GM12878 (cell line): ENCODE measurements around the gene RETN. TPM values are rescaled to one million over a fixed set of nuclear protein-coding genes. Genes with fewer than 3 reads are reported as not detected.
A peak's percentile ranks its signal among the peaks of the same experiment; 100 is the strongest.

Source experiments
- ASH2L ChIP-seq: fragments of 300-600, 200-600 bp; sonication (generic); IDR thresholded peaks from 2 replicates; pipeline ENCODE4 v1.6.1; 2017; ENCODE audit warnings: low read depth, mild to moderate bottlenecking, borderline replicate concordance
- CREM ChIP-seq: IDR thresholded peaks from 2 replicates; pipeline ENCODE4 v1.6.1; 2014; ENCODE audit warnings: antibody characterized with exemption, low read depth
- ETV6 ChIP-seq, 2 experiments: fragments of 450-650 bp in 1 of 2; IDR thresholded peaks in 1 of 2; conservative IDR thresholded peaks in 1 of 2; 2 replicates each; pipeline ENCODE4 v1.6.1; 2014; ENCODE audit warnings: antibody characterized with exemption in 1 of 2, borderline replicate concordance in 1 of 2, low read depth in 1 of 2, mild to moderate bottlenecking in 1 of 2, moderate library complexity in 1 of 2
- FOS ChIP-seq: IDR thresholded peaks from 3 replicates; pipeline ENCODE4 v1.6.1; 2011; ENCODE audit warnings: borderline replicate concordance; ENCODE audit not compliant: insufficient read length; ENCODE audit errors: extremely low read depth
- GATAD2B ChIP-seq: fragments of 450-650 bp; conservative IDR thresholded peaks from 2 replicates; pipeline ENCODE4 v1.6.1; 2017; ENCODE audit warnings: low read depth, mild to moderate bottlenecking, moderate library complexity
- HDGF ChIP-seq: fragments of 450-650 bp; IDR thresholded peaks from 2 replicates; pipeline ENCODE4 v1.6.1; 2016; ENCODE audit warnings: antibody characterized with exemption
- KDM1A ChIP-seq: fragments of 200-600 bp; sonication (generic); IDR thresholded peaks from 2 replicates; pipeline ENCODE4 v1.6.1; 2016; ENCODE audit warnings: borderline replicate concordance
- LARP7 ChIP-seq: fragments of 450-650 bp; IDR thresholded peaks from 2 replicates; pipeline ENCODE4 v1.6.1; 2017; ENCODE audit warnings: mild to moderate bottlenecking
- MTA3 ChIP-seq: IDR thresholded peaks from 2 replicates; pipeline ENCODE4 v1.6.1; 2012; ENCODE audit warnings: low read length, inconsistent platforms, borderline replicate concordance
- MYC ChIP-seq: IDR thresholded peaks from 2 replicates; pipeline ENCODE4 v1.6.1; 2011; ENCODE audit warnings: mild to moderate bottlenecking, low read length, moderate library complexity, inconsistent platforms; ENCODE audit not compliant: insufficient read depth, insufficient replicate concordance, insufficient read length, severe bottlenecking
- NFIC ChIP-seq: IDR thresholded peaks from 2 replicates; pipeline ENCODE4 v1.6.1; 2012; ENCODE audit warnings: low read depth, mild to moderate bottlenecking, inconsistent platforms, low read length, moderate library complexity
- NFYA ChIP-seq: IDR thresholded peaks from 2 replicates; pipeline ENCODE4 v1.6.1; 2011; ENCODE audit warnings: low read depth, mild to moderate bottlenecking, low read length, improper control_type of control experiment, borderline replicate concordance
- NFYB ChIP-seq: IDR thresholded peaks from 2 replicates; pipeline ENCODE4 v1.6.1; 2011; ENCODE audit warnings: low read depth, mild to moderate bottlenecking, low read length, improper control_type of control experiment, moderate library complexity; ENCODE audit not compliant: insufficient read depth
- NR2C2 ChIP-seq: IDR thresholded peaks from 2 replicates; pipeline ENCODE4 v1.6.1; 2011; ENCODE audit warnings: borderline replicate concordance, low read depth; ENCODE audit not compliant: control insufficient read depth, insufficient read length
- RAD51 ChIP-seq: fragments of 450-650 bp; IDR thresholded peaks from 2 replicates; pipeline ENCODE4 v1.6.1; 2016; ENCODE audit warnings: moderate library complexity, mild to moderate bottlenecking, inconsistent platforms
- RBBP5 ChIP-seq: fragments of 200-600 bp; sonication (generic); conservative IDR thresholded peaks from 2 replicates; pipeline ENCODE4 v1.6.1; 2016
- RUNX3 ChIP-seq: IDR thresholded peaks from 2 replicates; pipeline ENCODE4 v1.6.1; 2012; ENCODE audit warnings: low read length, inconsistent platforms
- SPI1 ChIP-seq: IDR thresholded peaks from 2 replicates; pipeline ENCODE4 v1.6.1; 2011; ENCODE audit warnings: low read depth, mild to moderate bottlenecking, low read length, moderate library complexity, borderline replicate concordance; ENCODE audit not compliant: insufficient read depth
- SREBF1 ChIP-seq: IDR thresholded peaks from 2 replicates; pipeline ENCODE4 v1.6.1; 2012; ENCODE audit warnings: mild to moderate bottlenecking, low read length
- TAF1 ChIP-seq: IDR thresholded peaks from 2 replicates; pipeline ENCODE4 v1.6.1; 2011; ENCODE audit warnings: mild to moderate bottlenecking, low read depth, low read length, borderline replicate concordance
- TBL1XR1 ChIP-seq: IDR thresholded peaks from 2 replicates; pipeline ENCODE4 v1.6.1; 2012; ENCODE audit warnings: low read depth, low read length, improper control_type of control experiment
- polyA plus RNA-seq, 11 experiments: library from polyadenylated mRNA; depleted of rRNA in 4 of 11; unstranded in 6 of 11; stranded (reverse) in 5 of 11; fragments of >200 nt; fragmentation: Nextera tagmentation in 4 of 11; fragmentation: Illumina TruSeq in 1 of 11; extraction: Ambion mirVana in 4 of 11; extraction: Trizol in 1 of 11; gene quantifications; 1 replicate in 1 of 11; 2 replicates in 10 of 11; pipeline versions ENCODE4 v1.2.1 to v1.2.3, GENCODE V29; 2011 to 2016; ENCODE audit warnings: inconsistent platforms in 2 of 11, missing spikeins in 2 of 11, low read depth in 1 of 11
- total RNA-seq, 4 experiments: library from RNA; depleted of rRNA in 3 of 4; stranded (reverse); fragments of >200 nt in 3 of 4; fragmentation: Illumina TruSeq in 1 of 4; extraction: Trizol in 1 of 4; gene quantifications; 2 replicates each; pipeline versions ENCODE4 v1.2.1 to v1.2.3, GENCODE V29; 2013 to 2021
- TF ChIP-seq, protein P1 (sequence below), 3 experiments: IDR thresholded peaks in 2 of 3; conservative IDR thresholded peaks in 1 of 3; 2 replicates each; pipeline ENCODE4 v1.5.1; 2011; ENCODE audit warnings: low read depth in 3 of 3, low read length in 3 of 3, mild to moderate bottlenecking in 3 of 3, control low read depth in 2 of 3, moderate library complexity in 2 of 3, inconsistent platforms in 1 of 3, mixed read lengths in 1 of 3; ENCODE audit not compliant: control insufficient read depth in 2 of 3, insufficient read depth in 1 of 3; ENCODE audit errors: extremely low read depth in 1 of 3
- TF ChIP-seq, protein P2 (sequence below): IDR thresholded peaks from 2 replicates; pipeline ENCODE4 v1.6.1; 2012; ENCODE audit warnings: improper control_type of control experiment, low read depth, low read length; ENCODE audit not compliant: insufficient replicate concordance
- TF ChIP-seq, protein P3 (sequence below): fragments of 450-650 bp; IDR thresholded peaks from 2 replicates; pipeline ENCODE4 v1.6.1; 2016; ENCODE audit warnings: mild to moderate bottlenecking

RETN gene
- total and polyA plus RNA-seq, 10 of the 15 experiments (the other 5 are each of a cell fraction or from before 2014, with no cell fraction given), result 0.26 TPM; not detected in 9

DNA sequence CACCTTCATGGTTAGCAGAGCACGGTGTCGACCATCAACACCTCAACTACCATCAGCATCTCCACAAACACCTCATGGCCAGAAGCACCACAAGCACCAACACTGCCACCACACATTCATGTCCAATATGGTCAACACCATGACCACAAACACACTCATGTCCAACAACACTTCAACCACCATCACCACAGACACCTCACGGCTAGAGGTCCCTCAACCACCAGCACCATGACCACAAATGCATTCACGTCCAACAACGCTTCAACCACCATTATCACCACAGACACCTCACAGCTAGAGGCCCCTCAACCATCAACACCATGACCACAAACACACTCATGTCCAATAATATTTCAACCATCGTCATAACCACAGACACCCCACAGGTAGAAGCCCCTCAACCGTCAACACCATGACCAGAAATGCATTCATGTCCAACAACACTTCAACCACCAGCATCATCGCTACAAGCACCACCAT lies 22.0 kb downstream of the RETN start (continued):
- TF ChIP-seq, protein P1, sequence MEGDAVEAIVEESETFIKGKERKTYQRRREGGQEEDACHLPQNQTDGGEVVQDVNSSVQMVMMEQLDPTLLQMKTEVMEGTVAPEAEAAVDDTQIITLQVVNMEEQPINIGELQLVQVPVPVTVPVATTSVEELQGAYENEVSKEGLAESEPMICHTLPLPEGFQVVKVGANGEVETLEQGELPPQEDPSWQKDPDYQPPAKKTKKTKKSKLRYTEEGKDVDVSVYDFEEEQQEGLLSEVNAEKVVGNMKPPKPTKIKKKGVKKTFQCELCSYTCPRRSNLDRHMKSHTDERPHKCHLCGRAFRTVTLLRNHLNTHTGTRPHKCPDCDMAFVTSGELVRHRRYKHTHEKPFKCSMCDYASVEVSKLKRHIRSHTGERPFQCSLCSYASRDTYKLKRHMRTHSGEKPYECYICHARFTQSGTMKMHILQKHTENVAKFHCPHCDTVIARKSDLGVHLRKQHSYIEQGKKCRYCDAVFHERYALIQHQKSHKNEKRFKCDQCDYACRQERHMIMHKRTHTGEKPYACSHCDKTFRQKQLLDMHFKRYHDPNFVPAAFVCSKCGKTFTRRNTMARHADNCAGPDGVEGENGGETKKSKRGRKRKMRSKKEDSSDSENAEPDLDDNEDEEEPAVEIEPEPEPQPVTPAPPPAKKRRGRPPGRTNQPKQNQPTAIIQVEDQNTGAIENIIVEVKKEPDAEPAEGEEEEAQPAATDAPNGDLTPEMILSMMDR (IDR thresholded peaks at IDR 0.05 in 2 of 3, conservative IDR thresholded peaks at IDR 0.05 in 1 of 3; ENCODE audit: control insufficient read depth in 2 of 3, extremely low read depth in 1 of 3, insufficient read depth in 1 of 3, low read depth in 3 of 3, low read length in 3 of 3), result no peak
- TF ChIP-seq FOS (no peak), TBL1XR1 (no peak), CREM (no peak), MYC (no peak), SREBF1 (no peak), RBBP5 (no peak), NR2C2 (no peak), SPI1 (no peak), HDGF (peak; percentile 89), RUNX3 (peak; percentile 100), ASH2L (no peak), LARP7 (no peak), NFYA (no peak), RAD51 (0 out of 2 replicates have a peak, but pooled peaks have one; percentile 40), GATAD2B (peak; percentile 84), ETV6 (conservative IDR thresholded peaks at IDR 0.05 in 1 of 2, IDR thresholded peaks at IDR 0.05 in 1 of 2; ENCODE audit: borderline replicate concordance in 1 of 2, low read depth in 1 of 2) (no peak), NFYB (no peak), KDM1A (no peak), TAF1 (no peak), NFIC (peak; percentile 76), MTA3 (peak; percentile 84; the same call in 1 of the 2 replicates)
- TF ChIP-seq, protein P2, sequence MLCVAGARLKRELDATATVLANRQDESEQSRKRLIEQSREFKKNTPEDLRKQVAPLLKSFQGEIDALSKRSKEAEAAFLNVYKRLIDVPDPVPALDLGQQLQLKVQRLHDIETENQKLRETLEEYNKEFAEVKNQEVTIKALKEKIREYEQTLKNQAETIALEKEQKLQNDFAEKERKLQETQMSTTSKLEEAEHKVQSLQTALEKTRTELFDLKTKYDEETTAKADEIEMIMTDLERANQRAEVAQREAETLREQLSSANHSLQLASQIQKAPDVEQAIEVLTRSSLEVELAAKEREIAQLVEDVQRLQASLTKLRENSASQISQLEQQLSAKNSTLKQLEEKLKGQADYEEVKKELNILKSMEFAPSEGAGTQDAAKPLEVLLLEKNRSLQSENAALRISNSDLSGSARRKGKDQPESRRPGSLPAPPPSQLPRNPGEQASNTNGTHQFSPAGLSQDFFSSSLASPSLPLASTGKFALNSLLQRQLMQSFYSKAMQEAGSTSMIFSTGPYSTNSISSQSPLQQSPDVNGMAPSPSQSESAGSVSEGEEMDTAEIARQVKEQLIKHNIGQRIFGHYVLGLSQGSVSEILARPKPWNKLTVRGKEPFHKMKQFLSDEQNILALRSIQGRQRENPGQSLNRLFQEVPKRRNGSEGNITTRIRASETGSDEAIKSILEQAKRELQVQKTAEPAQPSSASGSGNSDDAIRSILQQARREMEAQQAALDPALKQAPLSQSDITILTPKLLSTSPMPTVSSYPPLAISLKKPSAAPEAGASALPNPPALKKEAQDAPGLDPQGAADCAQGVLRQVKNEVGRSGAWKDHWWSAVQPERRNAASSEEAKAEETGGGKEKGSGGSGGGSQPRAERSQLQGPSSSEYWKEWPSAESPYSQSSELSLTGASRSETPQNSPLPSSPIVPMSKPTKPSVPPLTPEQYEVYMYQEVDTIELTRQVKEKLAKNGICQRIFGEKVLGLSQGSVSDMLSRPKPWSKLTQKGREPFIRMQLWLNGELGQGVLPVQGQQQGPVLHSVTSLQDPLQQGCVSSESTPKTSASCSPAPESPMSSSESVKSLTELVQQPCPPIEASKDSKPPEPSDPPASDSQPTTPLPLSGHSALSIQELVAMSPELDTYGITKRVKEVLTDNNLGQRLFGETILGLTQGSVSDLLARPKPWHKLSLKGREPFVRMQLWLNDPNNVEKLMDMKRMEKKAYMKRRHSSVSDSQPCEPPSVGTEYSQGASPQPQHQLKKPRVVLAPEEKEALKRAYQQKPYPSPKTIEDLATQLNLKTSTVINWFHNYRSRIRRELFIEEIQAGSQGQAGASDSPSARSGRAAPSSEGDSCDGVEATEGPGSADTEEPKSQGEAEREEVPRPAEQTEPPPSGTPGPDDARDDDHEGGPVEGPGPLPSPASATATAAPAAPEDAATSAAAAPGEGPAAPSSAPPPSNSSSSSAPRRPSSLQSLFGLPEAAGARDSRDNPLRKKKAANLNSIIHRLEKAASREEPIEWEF, result no peak
- TF ChIP-seq, protein P3, sequence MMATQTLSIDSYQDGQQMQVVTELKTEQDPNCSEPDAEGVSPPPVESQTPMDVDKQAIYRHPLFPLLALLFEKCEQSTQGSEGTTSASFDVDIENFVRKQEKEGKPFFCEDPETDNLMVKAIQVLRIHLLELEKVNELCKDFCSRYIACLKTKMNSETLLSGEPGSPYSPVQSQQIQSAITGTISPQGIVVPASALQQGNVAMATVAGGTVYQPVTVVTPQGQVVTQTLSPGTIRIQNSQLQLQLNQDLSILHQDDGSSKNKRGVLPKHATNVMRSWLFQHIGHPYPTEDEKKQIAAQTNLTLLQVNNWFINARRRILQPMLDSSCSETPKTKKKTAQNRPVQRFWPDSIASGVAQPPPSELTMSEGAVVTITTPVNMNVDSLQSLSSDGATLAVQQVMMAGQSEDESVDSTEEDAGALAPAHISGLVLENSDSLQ, result peak; percentile 14; the same call in 1 of the 2 replicates
